Measurements from ENCODE around the gene ATP6V1B1. TPM values are rescaled to one million over a fixed set of nuclear protein-coding genes. Genes with fewer than 3 reads are reported as not detected.

Gene ATP6V1B1
- total RNA-seq, 4 donors from 2014 or later: not detected

DNA sequence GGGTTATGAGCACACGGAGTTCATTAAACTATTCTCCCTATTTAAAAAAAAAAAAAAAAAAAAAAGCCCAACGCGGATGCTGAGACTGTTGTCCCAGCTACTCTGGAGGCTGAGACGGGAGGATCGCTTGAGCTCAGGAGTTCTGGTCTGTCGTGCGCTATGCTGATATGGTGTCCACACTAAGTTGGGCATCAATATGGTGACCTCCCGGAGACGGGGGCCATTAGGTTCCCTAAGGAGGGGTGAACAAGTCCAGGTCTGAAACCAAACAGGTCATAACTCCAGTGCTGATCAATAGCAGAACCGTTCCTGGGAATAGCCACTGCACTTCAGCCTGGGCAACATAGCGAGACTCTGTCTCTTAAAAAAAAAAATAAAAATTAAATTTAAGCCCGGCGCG is 29.8 kb downstream of the ATP6V1B1 start:
- DNase-seq: no peak
- no peak for TF ChIP-seq POLR2A (IDR thresholded peaks at IDR 0.05)
- TF ChIP-seq, protein P1, sequence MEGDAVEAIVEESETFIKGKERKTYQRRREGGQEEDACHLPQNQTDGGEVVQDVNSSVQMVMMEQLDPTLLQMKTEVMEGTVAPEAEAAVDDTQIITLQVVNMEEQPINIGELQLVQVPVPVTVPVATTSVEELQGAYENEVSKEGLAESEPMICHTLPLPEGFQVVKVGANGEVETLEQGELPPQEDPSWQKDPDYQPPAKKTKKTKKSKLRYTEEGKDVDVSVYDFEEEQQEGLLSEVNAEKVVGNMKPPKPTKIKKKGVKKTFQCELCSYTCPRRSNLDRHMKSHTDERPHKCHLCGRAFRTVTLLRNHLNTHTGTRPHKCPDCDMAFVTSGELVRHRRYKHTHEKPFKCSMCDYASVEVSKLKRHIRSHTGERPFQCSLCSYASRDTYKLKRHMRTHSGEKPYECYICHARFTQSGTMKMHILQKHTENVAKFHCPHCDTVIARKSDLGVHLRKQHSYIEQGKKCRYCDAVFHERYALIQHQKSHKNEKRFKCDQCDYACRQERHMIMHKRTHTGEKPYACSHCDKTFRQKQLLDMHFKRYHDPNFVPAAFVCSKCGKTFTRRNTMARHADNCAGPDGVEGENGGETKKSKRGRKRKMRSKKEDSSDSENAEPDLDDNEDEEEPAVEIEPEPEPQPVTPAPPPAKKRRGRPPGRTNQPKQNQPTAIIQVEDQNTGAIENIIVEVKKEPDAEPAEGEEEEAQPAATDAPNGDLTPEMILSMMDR (IDR thresholded peaks at IDR 0.05): no peak
- intact Hi-C loops (cut with DNase I): no loop called here
- Histone ChIP-seq H3K27ac (no peak overlapping the region), H3K9me3 (no peaks in the 10 kb centered on the region), H3K36me3 (no peaks in the 10 kb centered on the region), H3K27me3 (no peaks in the 10 kb centered on the region), H3K4me3 (replicated peaks in 1 of 3) (no peak overlapping the region), H3K4me1 (peaks cover 0 to 6% of the 10 kb centered on the region in 2 donors)
- 70 to 73% methylated on average over 14 of the region's 14 CpGs for WGBS, 2 donors

DNA sequence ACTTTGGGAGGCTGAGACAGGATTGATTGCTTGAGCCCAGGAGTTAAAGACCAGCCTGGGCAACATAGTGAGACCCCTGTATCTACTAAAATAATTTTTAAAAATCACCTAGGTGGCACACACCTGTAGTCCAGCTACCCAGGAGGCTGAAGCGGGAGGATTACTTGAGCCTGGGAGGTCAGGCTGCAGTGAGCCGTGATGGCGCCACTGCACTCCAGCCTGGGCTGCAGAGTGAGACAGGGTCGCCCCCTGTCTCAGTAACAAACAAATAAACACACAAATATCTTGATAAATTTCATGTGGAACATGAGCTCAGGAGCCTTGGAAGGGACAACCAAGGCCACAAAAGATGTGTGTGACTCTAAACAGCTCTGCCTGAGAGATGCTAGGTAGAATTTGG is 31.0 kb downstream of the ATP6V1B1 start:
- Histone ChIP-seq H3K27ac (no peak overlapping the region), H3K27me3 (no peaks in the 10 kb centered on the region), H3K36me3 (no peaks in the 10 kb centered on the region), H3K4me1 (peaks cover 0 to 6% of the 10 kb centered on the region in 2 donors), H3K4me3 (replicated peaks in 1 of 3) (no peak overlapping the region), H3K9me3 (no peaks in the 10 kb centered on the region)
- intact Hi-C loops (cut with DNase I): no loop called here
- TF ChIP-seq POLR2A (IDR thresholded peaks at IDR 0.05): no peak
- TF ChIP-seq, protein P1 (IDR thresholded peaks at IDR 0.05): no peak
- DNase-seq: no peak
- 70 to 74% methylated on average over 4 of the region's 4 CpGs for WGBS, 2 donors

DNA sequence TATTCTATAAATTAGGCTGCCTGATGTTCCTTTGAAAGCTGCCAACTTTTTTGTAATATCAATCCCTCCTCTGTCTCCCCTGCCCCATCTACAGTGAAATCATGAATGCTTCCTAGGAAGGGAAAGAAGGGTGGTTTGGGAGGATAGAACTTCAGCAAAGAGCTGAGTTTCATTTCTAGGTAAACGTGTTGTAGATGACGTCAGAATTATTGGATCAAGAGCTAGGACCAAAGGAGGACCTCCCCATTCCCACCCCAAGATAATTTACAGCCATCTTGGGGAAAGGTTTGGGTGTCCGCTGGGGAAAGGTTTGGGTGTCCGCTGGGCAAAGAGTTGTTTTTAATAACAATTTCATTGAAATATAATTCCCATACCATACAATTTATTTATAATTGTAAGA is 31.5 kb downstream of the ATP6V1B1 start:
- Histone ChIP-seq H3K4me3 (replicated peaks in 1 of 3) (no peak overlapping the region), H3K9me3 (no peaks in the 10 kb centered on the region), H3K27me3 (no peaks in the 10 kb centered on the region), H3K4me1 (peaks cover 0 to 6% of the 10 kb centered on the region in 2 donors), H3K27ac (no peak overlapping the region), H3K36me3 (no peaks in the 10 kb centered on the region)
- intact Hi-C loops (cut with DNase I): no loop called here
- 64% methylated on average over 4 of the region's 4 CpGs for WGBS, 2 donors
- no peak for DNase-seq
- no peak for TF ChIP-seq POLR2A (IDR thresholded peaks at IDR 0.05)
- TF ChIP-seq, protein P1 (IDR thresholded peaks at IDR 0.05): no peak

DNA sequence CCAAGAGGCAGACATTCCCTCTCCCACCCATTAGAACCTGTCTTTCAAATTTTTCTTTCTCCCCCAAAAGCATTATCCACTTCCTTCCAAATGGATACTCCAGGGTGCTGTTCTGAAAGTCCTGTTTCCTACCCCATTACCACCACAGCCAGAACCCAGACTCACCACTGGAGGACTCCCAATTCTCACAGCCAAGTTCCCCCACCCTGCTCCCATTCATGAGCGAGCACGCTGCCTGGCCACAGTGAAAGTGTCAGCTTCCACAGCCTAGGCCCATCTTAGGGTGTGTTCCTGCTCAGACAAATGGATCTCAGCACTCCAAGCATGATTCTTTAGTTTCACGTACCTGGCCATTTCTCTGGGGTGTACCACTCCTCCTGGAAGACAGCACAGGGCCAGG is 38.9 kb downstream of the ATP6V1B1 start:
- Histone ChIP-seq H3K4me3 (replicated peaks in 1 of 3) (no peak overlapping the region), H3K9me3 (no peaks in the 10 kb centered on the region), H3K27me3 (no peaks in the 10 kb centered on the region), H3K27ac (no peak overlapping the region), H3K4me1 (peaks cover 6 to 18% of the 10 kb centered on the region in 2 donors), H3K36me3 (no peaks in the 10 kb centered on the region)
- DNase-seq: no peak
- TF ChIP-seq, protein P1 (IDR thresholded peaks at IDR 0.05): no peak
- no peak for TF ChIP-seq POLR2A (IDR thresholded peaks at IDR 0.05)
- intact Hi-C loops (cut with DNase I): no loop called here
- 95 to 100% methylated on average over 3 of the region's 3 CpGs for WGBS, 2 donors

DNA sequence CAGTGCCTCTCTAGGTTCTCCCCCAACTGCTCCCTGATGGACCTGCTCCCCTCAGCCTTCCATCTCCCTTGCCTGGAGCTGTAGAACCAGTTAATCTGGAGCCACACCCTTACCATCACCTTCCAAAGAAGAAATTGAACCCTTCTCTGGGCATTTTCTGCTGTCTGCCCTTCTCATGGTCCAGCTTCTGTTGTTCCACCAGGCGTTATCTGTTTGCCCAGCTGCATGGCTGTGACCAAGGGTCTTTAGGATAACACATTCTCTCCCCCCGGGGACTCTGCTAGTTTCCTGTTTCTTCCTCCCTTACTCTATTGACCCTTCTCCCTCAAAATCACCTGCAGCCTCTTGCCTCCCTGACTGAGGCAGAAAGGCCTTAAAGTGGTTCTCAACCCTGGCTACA is 39.5 kb downstream of the ATP6V1B1 start:
- intact Hi-C loops (cut with DNase I): no loop called here
- H3K27ac ChIP-seq: no peak overlapping the region
- no peak for DNase-seq
- 68 to 75% methylated on average over 2 of the region's 2 CpGs for WGBS, 2 donors
- TF ChIP-seq, protein P1 (IDR thresholded peaks at IDR 0.05): no peak
- TF ChIP-seq POLR2A (IDR thresholded peaks at IDR 0.05): no peak
- no peaks in the 10 kb centered on the region for H3K9me3 ChIP-seq
- peaks cover 6 to 18% of the 10 kb centered on the region in 2 donors for H3K4me1 ChIP-seq
- H3K36me3 ChIP-seq: no peaks in the 10 kb centered on the region
- H3K27me3 ChIP-seq: no peaks in the 10 kb centered on the region
- no peak overlapping the region for H3K4me3 ChIP-seq (replicated peaks in 1 of 3)
